Activated T-helper 1 cell treated with Interleukin-2 at 50 U/mL for 16 hours (primary cell): ENCODE measurements around the gene ELMO1.

ENCODE experiments used
- DNase-seq: peaks from one replicate; pipeline ENCODE4 v3.0.0-alpha.2; 2020; ENCODE audit warnings: low read depth

ELMO1 gene

GRCh38 chr7:36971515-36972139 is 477.0 kb downstream of the ELMO1 start:
- DNase-seq = no peak

GRCh38 chr7:36970551-36971514 is 477.8 kb downstream of the ELMO1 start:
- DNase-seq = no peak

GRCh38 chr7:36969376-36969775 is 479.3 kb downstream of the ELMO1 start:
- no peak for DNase-seq

- no peak for DNase-seq
These were observed 481.3 kb downstream of the ELMO1 start for GRCh38 chr7:36967387-36967786.

- DNase-seq = no peak
These were observed 482.0 kb downstream of the ELMO1 start for GRCh38 chr7:36966636-36967035.

- no peak for DNase-seq
These were observed 482.6 kb downstream of the ELMO1 start for GRCh38 chr7:36966039-36966438.

- no peak for DNase-seq
These were observed 483.0 kb downstream of the ELMO1 start for GRCh38 chr7:36965625-36966024.

- no peak for DNase-seq
These were observed 484.4 kb downstream of the ELMO1 start for GRCh38 chr7:36964297-36964696.

GRCh38 chr7:36962367-36962766 is 486.3 kb downstream of the ELMO1 start:
- no peak for DNase-seq

- no peak for DNase-seq
These were observed 487.0 kb downstream of the ELMO1 start for GRCh38 chr7:36961693-36962092.

GRCh38 chr7:36961097-36961496 is 487.6 kb downstream of the ELMO1 start:
- no peak for DNase-seq

GRCh38 chr7:36960105-36960504 is 488.6 kb downstream of the ELMO1 start:
- DNase-seq = no peak

GRCh38 chr7:36958111-36958733 is 490.4 kb downstream of the ELMO1 start:
- DNase-seq = no peak

- DNase-seq = no peak
These were observed 491.0 kb downstream of the ELMO1 start for GRCh38 chr7:36957620-36958019.

- no peak for DNase-seq
These were observed 491.9 kb downstream of the ELMO1 start for GRCh38 chr7:36956814-36957213.

- no peak for DNase-seq
These were observed 493.1 kb downstream of the ELMO1 start for GRCh38 chr7:36955456-36956129.

GRCh38 chr7:36951257-36951697 is 497.4 kb downstream of the ELMO1 start:
- no peak for DNase-seq

GRCh38 chr7:36949711-36950600 is 498.7 kb downstream of the ELMO1 start:
- no peak for DNase-seq

GRCh38 chr7:36946401-36946739 is 502.3 kb downstream of the ELMO1 start:
- DNase-seq = no peak

- no peak for DNase-seq
These were observed 502.9 kb downstream of the ELMO1 start for GRCh38 chr7:36945612-36946400.

- DNase-seq = no peak
These were observed 503.8 kb downstream of the ELMO1 start for GRCh38 chr7:36944838-36945237.
